Measurements from ENCODE around the gene CA4.

GRCh38 chr17:60193482-60193881 is 43.7 kb downstream of the CA4 start:
- TF ChIP-seq CTCF (IDR thresholded peaks at IDR 0.05) (no peak), EZH2 (IDR thresholded peaks at IDR 0.05; ENCODE audit: borderline replicate concordance, insufficient read depth, low read depth, low read length, poor library complexity, severe bottlenecking) (no peak)
